B cell (primary cell): ENCODE results near the gene TRIM4. TPM values are rescaled to one million over a fixed set of nuclear protein-coding genes. Genes with fewer than 3 reads are reported as not detected.

Source experiments
- ATAC-seq: fragments of 200-7000 bp; cut with Tn5 transposase; one replicate; pipeline ENCODE4 v1.10.0; 2021; ENCODE audit warnings: low read depth, mild to moderate bottlenecking, moderate number of reproducible peaks, moderate library complexity
- CTCF ChIA-PET: fragments of 350-600 bp; sonication (Branson Sonifier 250); formaldehyde crosslinking; loops from one replicate; lab custom pipeline; 2021; ENCODE audit warnings: antibody characterized with exemption, inconsistent platforms; lab: Charles Lee
- POLR2A ChIA-PET: fragments of 350-600 bp; sonication (Branson Sonifier 250); formaldehyde crosslinking; loops from one replicate; lab custom pipeline; 2021; ENCODE audit warnings: antibody characterized with exemption; lab: Charles Lee
- DNase-seq: peaks from one replicate; pipeline ENCODE4 v3.0.0; 2013
- H2AFZ ChIP-seq: 2 replicates; pipeline ENCODE4 v1.6.1; 2012; ENCODE audit warnings: mild to moderate bottlenecking, low read depth, low read length; ENCODE audit not compliant: insufficient read depth, poor library complexity, severe bottlenecking
- H3K27ac ChIP-seq, 2 donors: 1 replicate in 1 of 2; 2 replicates in 1 of 2; pipeline ENCODE4 v1.5.1; 2012 to 2013; ENCODE audit warnings: low read length in 2 of 2, mild to moderate bottlenecking in 2 of 2, moderate library complexity in 1 of 2
- H3K27me3 ChIP-seq, 4 experiments: fragments of 200-600 bp in 1 of 4; sonication (generic) in 1 of 4; replicated peaks in 1 of 4; 1 replicate in 2 of 4; 2 replicates in 2 of 4; pipeline versions ENCODE4 v1.6.1 to v1.7.0; 2013 to 2016; ENCODE audit warnings: low read length in 3 of 4, mild to moderate bottlenecking in 2 of 4, mixed read lengths in 1 of 4, moderate library complexity in 1 of 4; ENCODE audit not compliant: insufficient read depth in 4 of 4, control insufficient read depth in 3 of 4; ENCODE audit errors: control extremely low read depth in 1 of 4
- H3K36me3 ChIP-seq, 2 experiments: replicated peaks in 1 of 2; 1 replicate in 1 of 2; 2 replicates in 1 of 2; pipeline versions ENCODE4 v1.6.1 to v1.7.1; 2013; ENCODE audit warnings: low read length in 1 of 2; ENCODE audit not compliant: insufficient read depth in 2 of 2, control insufficient read depth in 1 of 2; ENCODE audit errors: control extremely low read depth in 1 of 2, extremely low read depth in 1 of 2
- H3K4me1 ChIP-seq, 2 donors: fragments of 200-600 bp in 1 of 2; sonication (generic) in 1 of 2; 1 replicate in 1 of 2; 2 replicates in 1 of 2; pipeline versions ENCODE4 v1.5.1 to v1.6.1; 2013 to 2017; ENCODE audit warnings: low read length in 2 of 2; ENCODE audit not compliant: control insufficient read depth in 2 of 2, insufficient read depth in 2 of 2
- H3K4me2 ChIP-seq: replicated peaks from 2 replicates; pipeline ENCODE3; 2012; ENCODE audit warnings: mild to moderate bottlenecking, low read depth, low read length; ENCODE audit not compliant: poor library complexity, severe bottlenecking
- H3K4me3 ChIP-seq, 5 experiments: fragments of 200-600 bp in 1 of 5; sonication (generic) in 1 of 5; 1 replicate in 3 of 5; 2 replicates in 2 of 5; pipeline versions ENCODE4 v1.5.1 to v1.7.0; 2011 to 2016; ENCODE audit warnings: low read length in 4 of 5, mild to moderate bottlenecking in 4 of 5, low read depth in 2 of 5, control low read depth in 1 of 5, moderate library complexity in 1 of 5; ENCODE audit not compliant: insufficient read depth in 1 of 5; ENCODE audit errors: control extremely low read depth in 1 of 5, extremely low read depth in 1 of 5
- H3K79me2 ChIP-seq: fragments of 200-600 bp; sonication (generic); one replicate; pipeline ENCODE4 v1.6.0; 2016; ENCODE audit warnings: low read length; ENCODE audit not compliant: control insufficient read depth, insufficient read depth
- H3K9ac ChIP-seq: fragments of 200-600 bp; sonication (generic); 2 replicates; pipeline ENCODE4 v1.6.1; 2017; ENCODE audit warnings: mild to moderate bottlenecking, low read length, moderate library complexity
- H3K9me3 ChIP-seq, 3 donors: one replicate each; pipeline versions ENCODE4 v1.6.1 to v1.7.1; 2013; ENCODE audit warnings: low read length in 2 of 3; ENCODE audit not compliant: control insufficient read depth in 2 of 3, insufficient read depth in 1 of 3; ENCODE audit errors: control extremely low read depth in 1 of 3
- H4K20me1 ChIP-seq: 2 replicates; pipeline ENCODE4 v1.6.0; 2012; ENCODE audit warnings: mild to moderate bottlenecking, low read length; ENCODE audit not compliant: insufficient read depth, control insufficient read depth, poor library complexity, severe bottlenecking
- H3K27ac Mint-ChIP-seq: one replicate; pipeline ENCODE4 v1.8.0; 2021; ENCODE audit warnings: mixed read lengths
- H3K27me3 Mint-ChIP-seq: one replicate; pipeline ENCODE4 v1.8.0; 2021; ENCODE audit warnings: mixed read lengths
- H3K4me1 Mint-ChIP-seq: one replicate; pipeline ENCODE4 v1.8.0; 2021; ENCODE audit warnings: mixed read lengths
- H3K4me3 Mint-ChIP-seq: one replicate; pipeline ENCODE4 v1.8.0; 2021; ENCODE audit warnings: mixed read lengths
- H3K9me3 Mint-ChIP-seq: one replicate; pipeline ENCODE4 v1.8.0; 2022; ENCODE audit warnings: mixed read lengths; ENCODE audit not compliant: insufficient read depth
- EZH2 ChIP-seq: IDR thresholded peaks from 2 replicates; pipeline ENCODE4 v1.6.1; 2012; ENCODE audit warnings: borderline replicate concordance, low read depth, mild to moderate bottlenecking, moderate library complexity, low read length; ENCODE audit not compliant: insufficient read depth, poor library complexity, severe bottlenecking
- WGBS: methylation state at CpG from one replicate; pipeline ENCODE4 v1.1.5; 2013; ENCODE audit warnings: missing lambda C conversion rate; ENCODE audit not compliant: insufficient coverage; 5-methylcytosine and 5-hydroxymethylcytosine counted together
- intact Hi-C: fragments of 100-400 bp; cut with micrococcal nuclease; formaldehyde crosslinking; loops from one replicate; pipeline ENCODE4 v1.10.0; 2022
- polyA plus RNA-seq: library from polyadenylated mRNA; depleted of rRNA; stranded (reverse); fragments of >200 nt; gene quantifications from 2 replicates; pipeline ENCODE4 v1.2.3, GENCODE V29; 2012
- total RNA-seq, 2 donors: library from RNA; stranded (reverse); fragments of 120-200 nt in 1 of 2; gene quantifications; 1 replicate in 1 of 2; 2 replicates in 1 of 2; pipeline versions ENCODE4 v1.2.3 to v1.2.4, GENCODE V29; 2013 to 2022
- TF ChIP-seq, protein P1 (sequence below): fragments of 200-600 bp; IDR thresholded peaks from one replicate; pipeline ENCODE4 v1.8.0; 2022; ENCODE audit warnings: antibody characterized with exemption, mild to moderate bottlenecking

The TRIM4 gene
- total and polyA plus RNA-seq, 2 donors (not counting 1 experiment from before 2014, with no cell fraction given): 14.2 to 56.7 TPM

DNA sequence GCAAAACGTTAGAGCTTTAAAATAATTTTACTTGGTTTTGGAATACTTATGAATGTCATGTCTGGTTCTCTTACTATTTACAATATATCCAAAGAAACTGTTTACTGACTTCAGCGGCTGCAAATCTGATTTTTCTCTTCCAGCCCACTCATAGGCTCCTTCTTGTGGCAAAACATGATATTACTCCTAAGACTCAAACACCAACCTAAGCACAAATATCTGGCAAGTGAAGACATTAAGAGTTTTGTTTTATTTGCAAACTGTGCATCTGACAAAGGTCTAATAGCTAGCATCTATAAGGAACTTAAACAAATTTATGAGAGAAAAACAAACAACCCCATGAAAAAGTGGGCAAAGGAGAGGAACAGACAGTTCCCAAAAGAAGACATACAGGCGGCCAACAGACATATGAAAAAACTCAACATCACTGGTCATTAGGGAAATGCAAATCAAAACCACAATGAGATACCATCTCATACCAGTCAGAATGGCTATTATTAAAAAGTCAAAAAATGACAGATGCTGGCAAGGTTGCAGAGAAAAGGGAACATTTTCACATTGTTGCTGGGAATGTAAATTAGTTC lies 30.4 kb upstream of the TRIM4 start:
- intact Hi-C loops: loop anchor here (1.0 kb wide), 1 partner anchor 36 kb away; no protein-coding TSS in a partner anchor
- Mint-ChIP-seq H3K27me3 (peaks cover 35% of the 10 kb centered on the region), H3K9me3 (peaks cover 7% of the 10 kb centered on the region), H3K4me1 (peaks cover under 1% of the 10 kb centered on the region), H3K27ac (no peak overlapping the region), H3K4me3 (no peak overlapping the region)
- Histone ChIP-seq H3K27me3 (peaks cover 0 to 22% (median 3%) of the 10 kb centered on the region in 4 experiments), H3K9me3 (peaks cover 0 to 15% (median 9%) of the 10 kb centered on the region in 3 donors), H4K20me1 (no peaks in the 10 kb centered on the region), H3K36me3 (no peaks in the 10 kb centered on the region), H3K4me3 (no peak overlapping the region), H2AFZ (no peak overlapping the region), H3K79me2 (no peaks in the 10 kb centered on the region), H3K4me1 (peaks cover 0 to under 1% of the 10 kb centered on the region in 2 donors), H3K4me2 (no peak overlapping the region), H3K9ac (no peak overlapping the region), H3K27ac (no peak overlapping the region)
- 17% methylated on average over 1 of the region's 3 CpGs for WGBS
- POLR2A ChIA-PET: no interaction called here
- DNase-seq: no peak
- ATAC-seq: no peak
- TF ChIP-seq EZH2: no peak
- TF ChIP-seq, protein P1, sequence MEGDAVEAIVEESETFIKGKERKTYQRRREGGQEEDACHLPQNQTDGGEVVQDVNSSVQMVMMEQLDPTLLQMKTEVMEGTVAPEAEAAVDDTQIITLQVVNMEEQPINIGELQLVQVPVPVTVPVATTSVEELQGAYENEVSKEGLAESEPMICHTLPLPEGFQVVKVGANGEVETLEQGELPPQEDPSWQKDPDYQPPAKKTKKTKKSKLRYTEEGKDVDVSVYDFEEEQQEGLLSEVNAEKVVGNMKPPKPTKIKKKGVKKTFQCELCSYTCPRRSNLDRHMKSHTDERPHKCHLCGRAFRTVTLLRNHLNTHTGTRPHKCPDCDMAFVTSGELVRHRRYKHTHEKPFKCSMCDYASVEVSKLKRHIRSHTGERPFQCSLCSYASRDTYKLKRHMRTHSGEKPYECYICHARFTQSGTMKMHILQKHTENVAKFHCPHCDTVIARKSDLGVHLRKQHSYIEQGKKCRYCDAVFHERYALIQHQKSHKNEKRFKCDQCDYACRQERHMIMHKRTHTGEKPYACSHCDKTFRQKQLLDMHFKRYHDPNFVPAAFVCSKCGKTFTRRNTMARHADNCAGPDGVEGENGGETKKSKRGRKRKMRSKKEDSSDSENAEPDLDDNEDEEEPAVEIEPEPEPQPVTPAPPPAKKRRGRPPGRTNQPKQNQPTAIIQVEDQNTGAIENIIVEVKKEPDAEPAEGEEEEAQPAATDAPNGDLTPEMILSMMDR: no peak
- CTCF ChIA-PET: interaction anchor here (1.4 to 2.0 kb wide), 2 partner anchors 36 to 38 kb away, joined by 3 to 11 read pairs; no protein-coding TSS in a partner anchor

DNA sequence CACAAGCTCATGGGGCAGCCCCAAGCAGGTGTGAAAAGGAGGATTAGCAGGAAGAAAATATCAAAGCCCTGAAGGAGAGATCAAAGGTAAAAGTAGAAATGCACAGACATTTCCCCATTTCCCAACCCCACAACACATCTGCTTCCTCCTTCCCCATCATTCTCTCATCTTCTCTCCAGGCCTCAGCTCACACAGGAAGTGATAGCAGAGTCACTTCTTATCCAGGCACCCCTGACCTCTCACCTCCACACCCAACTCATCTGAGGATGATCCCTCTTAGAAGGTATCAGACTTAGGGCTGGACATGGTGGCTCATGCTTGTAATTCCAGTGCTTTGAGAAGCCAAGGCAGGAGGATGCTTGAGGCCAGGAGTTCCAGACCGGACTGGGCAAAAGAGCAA lies 28.3 kb upstream of the TRIM4 start:
- no peaks in the 10 kb centered on the region for H4K20me1 ChIP-seq
- TF ChIP-seq, protein P1: no peak
- no peak for TF ChIP-seq EZH2
- no peak overlapping the region for H3K4me3 ChIP-seq
- peaks cover 14% of the 10 kb centered on the region for H3K4me1 Mint-ChIP-seq
- no peak for DNase-seq
- ATAC-seq: no peak
- H3K9ac ChIP-seq: no peak overlapping the region
- H3K27ac Mint-ChIP-seq: no peak overlapping the region
- H3K9me3 Mint-ChIP-seq: peaks cover 7% of the 10 kb centered on the region
- peaks cover 11 to 12% of the 10 kb centered on the region in 2 donors for H3K4me1 ChIP-seq
- POLR2A ChIA-PET: no interaction called here
- H2AFZ ChIP-seq: no peak overlapping the region
- peaks cover 0 to 15% (median 9%) of the 10 kb centered on the region in 3 donors for H3K9me3 ChIP-seq
- no peaks in the 10 kb centered on the region for H3K36me3 ChIP-seq
- no peaks in the 10 kb centered on the region for H3K79me2 ChIP-seq
- no peak overlapping the region for H3K4me3 Mint-ChIP-seq
- H3K4me2 ChIP-seq: no peak overlapping the region
- intact Hi-C loops: no loop called here
- no CpG with 5 or more reads among the region's 1 CpG for WGBS
- CTCF ChIA-PET: interaction anchor here (2.0 kb wide), 1 partner anchor 33 kb away, joined by 11 read pairs; no protein-coding TSS in a partner anchor
- H3K27ac ChIP-seq: no peak overlapping the region
- peaks cover 0 to 22% (median 4%) of the 10 kb centered on the region in 4 experiments for H3K27me3 ChIP-seq
- H3K27me3 Mint-ChIP-seq: peaks cover 22% of the 10 kb centered on the region
